GM12892 (cell line): Measurements from ENCODE around the gene ABHD14A.

Experiments
- POLR2A ChIP-seq: IDR thresholded peaks from 2 replicates; pipeline ENCODE4 v1.6.1; 2011; ENCODE audit warnings: low read depth, low read length, control low read depth
- POLR2AphosphoS5 ChIP-seq: IDR thresholded peaks from 2 replicates; pipeline ENCODE4 v1.6.1; 2011; ENCODE audit warnings: low read depth, low read length, control low read depth

DNA sequence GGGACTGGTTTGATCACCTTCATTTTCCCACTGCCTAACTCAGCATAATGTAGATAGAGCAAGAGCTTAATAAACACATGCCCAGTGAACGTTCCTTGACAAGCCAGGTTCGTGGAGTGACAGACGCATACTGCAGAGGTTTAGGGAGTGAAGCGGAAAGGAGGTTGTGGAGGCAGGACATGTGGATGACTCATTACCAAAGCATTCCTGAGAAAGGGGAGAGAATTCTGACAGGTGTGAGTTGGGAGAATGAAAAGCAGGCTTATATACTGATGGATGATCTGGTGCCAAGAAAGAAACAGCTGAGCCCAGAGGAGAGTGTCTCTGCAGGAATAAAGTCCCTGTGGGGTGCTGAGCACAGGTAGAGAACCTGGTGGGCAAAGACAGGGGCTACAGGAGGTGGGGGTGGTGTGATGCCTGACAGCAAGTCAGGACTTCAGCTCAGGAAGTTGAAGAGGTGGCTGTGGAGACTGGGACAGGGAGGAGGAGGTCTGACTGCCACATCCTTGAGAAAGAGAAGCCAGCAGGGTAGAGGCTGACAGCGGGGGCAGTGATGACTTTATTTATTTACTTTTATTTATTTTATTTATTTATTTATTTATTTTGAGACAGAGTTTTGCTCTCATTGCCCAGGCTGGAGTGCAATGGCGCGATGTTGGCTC is 23.2 kb downstream of the ABHD14A start:
- no peak for TF ChIP-seq POLR2AphosphoS5
- TF ChIP-seq POLR2A: no peak
